ENCODE results near the gene RAB3D. TPM values are rescaled to one million over a fixed set of nuclear protein-coding genes. Genes with fewer than 3 reads are reported as not detected.

RAB3D gene
- total and polyA plus RNA-seq, 4 donors, result 1.1 to 10.2 (median 5.5) TPM

DNA sequence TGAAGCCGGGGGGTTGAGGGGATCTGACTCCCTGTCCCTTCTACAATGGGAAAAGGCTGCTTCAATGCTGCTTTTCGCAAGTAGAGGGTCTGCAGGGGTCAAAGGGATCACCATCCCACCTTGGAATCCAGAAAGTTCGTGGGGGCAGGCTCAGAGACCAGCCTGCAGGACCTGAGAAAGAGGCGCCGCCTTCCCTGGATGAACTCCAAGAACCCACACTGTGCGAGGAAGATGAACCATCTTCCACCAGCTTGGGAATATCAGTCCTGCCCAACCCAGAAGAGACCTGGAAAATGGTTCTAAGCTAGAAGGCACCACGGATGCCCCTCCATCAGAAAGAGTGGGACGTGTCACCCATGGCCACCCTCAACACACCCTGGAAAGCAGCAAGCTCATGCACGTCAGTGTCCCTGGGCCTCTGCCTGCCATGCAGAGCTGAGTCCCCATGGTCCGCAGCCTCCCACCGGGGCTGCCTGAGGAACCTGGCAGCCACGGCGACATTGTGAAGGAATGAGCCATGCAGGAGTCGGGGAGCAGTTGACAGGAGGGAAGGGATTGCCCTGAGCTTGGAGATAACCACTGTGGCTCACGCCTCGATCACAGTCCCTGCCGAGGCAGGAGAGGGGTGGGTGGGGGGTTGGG is 14.6 kb downstream of the RAB3D start:
- Histone ChIP-seq H3K36me3 (ENCODE audit: control insufficient read depth in 4 of 4, insufficient read depth in 3 of 4, low read depth in 1 of 4, low read length in 3 of 4) (peaks cover 0 to 2% (median 0%) of the 10 kb centered on the region in 4 donors), H3K9ac (ENCODE audit: low read depth in 1 of 2, low read length in 2 of 2) (no peak overlapping the region), H3K27ac (ENCODE audit: low read depth in 1 of 2, low read length in 2 of 2) (peak overlapping the region; percentile 64 to 85), H3K4me1 (ENCODE audit: control insufficient read depth in 4 of 4, insufficient read depth in 4 of 4, low read length in 3 of 4) (peaks cover 6 to 16% (median 12%) of the 10 kb centered on the region in 4 donors), H3K4me3 (ENCODE audit: low read depth in 1 of 3, low read length in 3 of 3) (no peak overlapping the region), H3K27me3 (ENCODE audit: control insufficient read depth in 4 of 4, insufficient read depth in 4 of 4, low read length in 3 of 4) (no peaks in the 10 kb centered on the region), H3K9me3 (ENCODE audit: control insufficient read depth in 4 of 4, low read length in 3 of 4) (no peaks in the 10 kb centered on the region)
- 86% methylated on average over 17 of the region's 17 CpGs for WGBS
- no peak for DNase-seq (ENCODE audit: low spot score)
- TF ChIP-seq HNF4G (IDR thresholded peaks at IDR 0.05) (peak; percentile 1), RXRA (IDR thresholded peaks at IDR 0.05) (no peak)

DNA sequence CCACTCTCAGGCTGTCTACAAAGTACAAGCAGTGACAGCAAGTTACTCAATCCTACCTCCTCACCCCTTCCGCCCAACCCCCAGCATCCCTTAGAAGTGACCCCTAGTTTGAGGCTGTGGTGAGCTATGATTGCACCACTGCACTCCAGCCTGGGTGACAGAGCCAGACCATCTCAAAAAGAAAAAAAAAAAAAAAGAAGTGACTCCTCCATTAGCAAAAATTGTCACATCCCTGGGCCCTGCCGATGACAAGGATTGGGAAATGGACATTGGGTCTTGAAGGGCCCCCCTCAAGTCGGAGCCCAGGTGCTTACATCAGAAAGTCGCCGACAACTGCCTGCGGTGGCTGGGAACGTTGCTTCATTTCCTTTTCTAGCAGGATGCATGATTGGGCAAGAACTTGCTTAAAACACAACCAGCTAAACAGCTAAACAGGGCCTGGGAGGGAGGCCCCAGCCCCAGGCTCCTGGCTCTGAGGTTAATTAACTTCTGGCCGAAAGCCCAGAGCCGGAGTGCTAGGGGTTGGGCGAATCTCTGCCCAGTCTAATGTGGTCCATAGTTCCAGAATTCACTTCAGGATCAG is 15.3 kb downstream of the RAB3D start:
- Histone ChIP-seq H3K27ac (ENCODE audit: low read depth in 1 of 2, low read length in 2 of 2) (peak overlapping the region; percentile 64 to 85), H3K9ac (ENCODE audit: low read depth in 1 of 2, low read length in 2 of 2) (no peak overlapping the region), H3K27me3 (ENCODE audit: control insufficient read depth in 4 of 4, insufficient read depth in 4 of 4, low read length in 3 of 4) (no peaks in the 10 kb centered on the region), H3K36me3 (ENCODE audit: control insufficient read depth in 4 of 4, insufficient read depth in 3 of 4, low read depth in 1 of 4, low read length in 3 of 4) (peaks cover 0 to 2% (median 0%) of the 10 kb centered on the region in 4 donors), H3K4me1 (ENCODE audit: control insufficient read depth in 4 of 4, insufficient read depth in 4 of 4, low read length in 3 of 4) (peaks cover 6 to 16% (median 12%) of the 10 kb centered on the region in 4 donors), H3K9me3 (ENCODE audit: control insufficient read depth in 4 of 4, low read length in 3 of 4) (no peaks in the 10 kb centered on the region), H3K4me3 (ENCODE audit: low read depth in 1 of 3, low read length in 3 of 3) (peak overlapping the region in 1 of 3 donors; percentile 32)
- peak; percentile 55 for DNase-seq (ENCODE audit: low spot score)
- WGBS, result 9% methylated on average over 10 of the region's 10 CpGs
- TF ChIP-seq FOXA1 (IDR thresholded peaks at IDR 0.05) (no peak), RAD21 (IDR thresholded peaks at IDR 0.05) (peak; percentile 51 to 61), CTCF (IDR thresholded peaks at IDR 0.05; ENCODE audit: low read depth, low read length, missing input control) (no peak), SP1 (IDR thresholded peaks at IDR 0.05) (peak; percentile 83), NR2F2 (IDR thresholded peaks at IDR 0.05) (no peak), EGR1 (IDR thresholded peaks at IDR 0.05; ENCODE audit: low read depth in 2 of 2) (peak in 1 of 2 donors; percentile 43), FOXA2 (IDR thresholded peaks at IDR 0.05) (no peak), RXRA (IDR thresholded peaks at IDR 0.05) (peak; percentile 66 to 70), HNF4G (IDR thresholded peaks at IDR 0.05) (peak; percentile 5), JUND (IDR thresholded peaks at IDR 0.05) (peak in 1 of 2 donors; percentile 22), ATF3 (IDR thresholded peaks at IDR 0.05) (peak; percentile 28), YY1 (IDR thresholded peaks at IDR 0.05) (peak; percentile 65), GABPA (IDR thresholded peaks at IDR 0.05 in 1 of 2, conservative IDR thresholded peaks at IDR 0.05 in 1 of 2) (peak; percentile 38 to 77), HNF4A (conservative IDR thresholded peaks at IDR 0.05) (peak; percentile 52 to 53), TAF1 (conservative IDR thresholded peaks at IDR 0.05) (no peak)
- TF ChIP-seq, protein P1, sequence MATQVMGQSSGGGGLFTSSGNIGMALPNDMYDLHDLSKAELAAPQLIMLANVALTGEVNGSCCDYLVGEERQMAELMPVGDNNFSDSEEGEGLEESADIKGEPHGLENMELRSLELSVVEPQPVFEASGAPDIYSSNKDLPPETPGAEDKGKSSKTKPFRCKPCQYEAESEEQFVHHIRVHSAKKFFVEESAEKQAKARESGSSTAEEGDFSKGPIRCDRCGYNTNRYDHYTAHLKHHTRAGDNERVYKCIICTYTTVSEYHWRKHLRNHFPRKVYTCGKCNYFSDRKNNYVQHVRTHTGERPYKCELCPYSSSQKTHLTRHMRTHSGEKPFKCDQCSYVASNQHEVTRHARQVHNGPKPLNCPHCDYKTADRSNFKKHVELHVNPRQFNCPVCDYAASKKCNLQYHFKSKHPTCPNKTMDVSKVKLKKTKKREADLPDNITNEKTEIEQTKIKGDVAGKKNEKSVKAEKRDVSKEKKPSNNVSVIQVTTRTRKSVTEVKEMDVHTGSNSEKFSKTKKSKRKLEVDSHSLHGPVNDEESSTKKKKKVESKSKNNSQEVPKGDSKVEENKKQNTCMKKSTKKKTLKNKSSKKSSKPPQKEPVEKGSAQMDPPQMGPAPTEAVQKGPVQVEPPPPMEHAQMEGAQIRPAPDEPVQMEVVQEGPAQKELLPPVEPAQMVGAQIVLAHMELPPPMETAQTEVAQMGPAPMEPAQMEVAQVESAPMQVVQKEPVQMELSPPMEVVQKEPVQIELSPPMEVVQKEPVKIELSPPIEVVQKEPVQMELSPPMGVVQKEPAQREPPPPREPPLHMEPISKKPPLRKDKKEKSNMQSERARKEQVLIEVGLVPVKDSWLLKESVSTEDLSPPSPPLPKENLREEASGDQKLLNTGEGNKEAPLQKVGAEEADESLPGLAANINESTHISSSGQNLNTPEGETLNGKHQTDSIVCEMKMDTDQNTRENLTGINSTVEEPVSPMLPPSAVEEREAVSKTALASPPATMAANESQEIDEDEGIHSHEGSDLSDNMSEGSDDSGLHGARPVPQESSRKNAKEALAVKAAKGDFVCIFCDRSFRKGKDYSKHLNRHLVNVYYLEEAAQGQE (IDR thresholded peaks at IDR 0.05), result peak; percentile 69
- TF ChIP-seq, protein P2, sequence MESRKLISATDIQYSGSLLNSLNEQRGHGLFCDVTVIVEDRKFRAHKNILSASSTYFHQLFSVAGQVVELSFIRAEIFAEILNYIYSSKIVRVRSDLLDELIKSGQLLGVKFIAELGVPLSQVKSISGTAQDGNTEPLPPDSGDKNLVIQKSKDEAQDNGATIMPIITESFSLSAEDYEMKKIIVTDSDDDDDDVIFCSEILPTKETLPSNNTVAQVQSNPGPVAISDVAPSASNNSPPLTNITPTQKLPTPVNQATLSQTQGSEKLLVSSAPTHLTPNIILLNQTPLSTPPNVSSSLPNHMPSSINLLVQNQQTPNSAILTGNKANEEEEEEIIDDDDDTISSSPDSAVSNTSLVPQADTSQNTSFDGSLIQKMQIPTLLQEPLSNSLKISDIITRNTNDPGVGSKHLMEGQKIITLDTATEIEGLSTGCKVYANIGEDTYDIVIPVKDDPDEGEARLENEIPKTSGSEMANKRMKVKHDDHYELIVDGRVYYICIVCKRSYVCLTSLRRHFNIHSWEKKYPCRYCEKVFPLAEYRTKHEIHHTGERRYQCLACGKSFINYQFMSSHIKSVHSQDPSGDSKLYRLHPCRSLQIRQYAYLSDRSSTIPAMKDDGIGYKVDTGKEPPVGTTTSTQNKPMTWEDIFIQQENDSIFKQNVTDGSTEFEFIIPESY (IDR thresholded peaks at IDR 0.05), result peak; percentile 29
- TF ChIP-seq, protein P3, sequence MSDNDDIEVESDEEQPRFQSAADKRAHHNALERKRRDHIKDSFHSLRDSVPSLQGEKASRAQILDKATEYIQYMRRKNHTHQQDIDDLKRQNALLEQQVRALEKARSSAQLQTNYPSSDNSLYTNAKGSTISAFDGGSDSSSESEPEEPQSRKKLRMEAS (IDR thresholded peaks at IDR 0.05), result peak; percentile 45

Data from liver (tissue), 9 donors.